ENCODE measurements around the gene NPAS3.

- no peak for TF ChIP-seq CTCF (IDR thresholded peaks at IDR 0.05)
- TF ChIP-seq POLR2A (IDR thresholded peaks at IDR 0.05): no peak
Observed at GRCh38 chr14:33716921-33717320, 778.2 kb downstream of the NPAS3 start.

Measured in tibial nerve (tissue), 3 donors.